Bronchial epithelial cell (primary cell): ENCODE measurements around the gene CRTAP. TPM values are rescaled to one million over a fixed set of nuclear protein-coding genes. Genes with fewer than 3 reads are reported as not detected.
"Not testable (repeated sequence)": the region's sequence is repeated elsewhere in the genome, so short reads cannot be mapped to it uniquely, and the experiment has no call there.

Source experiments
- DNase-seq: peaks from one replicate; pipeline ENCODE4 v3.0.0-alpha.2; 2010; ENCODE audit warnings: low read depth
- FAIRE-seq: peaks from 2 replicates; lab custom pipeline; 2011; peaks lifted over from hg19 to GRCh38; lab: Jason Lieb, UNC
- H3K27me3 ChIP-seq: 2 replicates; pipeline ENCODE4 v1.5.1; 2011; ENCODE audit warnings: low read length; ENCODE audit not compliant: control insufficient read depth, insufficient read depth
- H3K36me3 ChIP-seq: 2 replicates; pipeline ENCODE4 v1.5.1; 2011; ENCODE audit warnings: low read length; ENCODE audit not compliant: control insufficient read depth, insufficient read depth
- H3K4me3 ChIP-seq: 2 replicates; pipeline ENCODE4 v1.5.1; 2011; ENCODE audit warnings: mild to moderate bottlenecking, low read depth, low read length, control low read depth
- CTCF ChIP-seq: IDR thresholded peaks from 2 replicates; pipeline ENCODE4 v1.5.1; 2011; ENCODE audit warnings: mild to moderate bottlenecking, moderate library complexity, low read length, control low read depth, inconsistent platforms; ENCODE audit not compliant: insufficient read depth, severe bottlenecking
- total RNA-seq: library from RNA; depleted of rRNA; stranded (reverse); fragments of >200 nt; gene quantifications from 2 replicates; pipeline ENCODE4 v1.2.1, GENCODE V29; 2014

The CRTAP gene
- total RNA-seq, 1 donor from 2014 or later = 155 TPM

GRCh38 chr3:33100229-33100628, 13.6 kb upstream of the CRTAP start:
- Histone ChIP-seq H3K27me3 (no peaks in the 10 kb centered on the region), H3K36me3 (no peaks in the 10 kb centered on the region), H3K4me3 (no peak overlapping the region)
- DNase-seq = no peak
- FAIRE-seq = no peak
- no peak for TF ChIP-seq CTCF

- H3K36me3 ChIP-seq = no peaks in the 10 kb centered on the region
- H3K27me3 ChIP-seq = no peaks in the 10 kb centered on the region
- DNase-seq = no peak
- no peak for TF ChIP-seq CTCF
- no peak overlapping the region for H3K4me3 ChIP-seq
- FAIRE-seq = no peak
Measured at GRCh38 chr3:33103034-33103433, 10.8 kb upstream of the CRTAP start.

- Histone ChIP-seq H3K27me3 (no peaks in the 10 kb centered on the region), H3K4me3 (no peak overlapping the region), H3K36me3 (no peaks in the 10 kb centered on the region)
- no peak for TF ChIP-seq CTCF
- no peak for DNase-seq
- FAIRE-seq = no peak
Measured at GRCh38 chr3:33103480-33103879, 10.3 kb upstream of the CRTAP start.

- DNase-seq (no peak), FAIRE-seq (no peak)
- Histone ChIP-seq H3K4me3 (no peak overlapping the region), H3K27me3 (no peaks in the 10 kb centered on the region), H3K36me3 (no peaks in the 10 kb centered on the region)
- no peak for TF ChIP-seq CTCF
Measured at GRCh38 chr3:33104803-33105202, 9.0 kb upstream of the CRTAP start.

GRCh38 chr3:33105341-33105948, 8.4 kb upstream of the CRTAP start:
- TF ChIP-seq CTCF = no peak
- no peaks in the 10 kb centered on the region for H3K27me3 ChIP-seq
- FAIRE-seq = no peak

GRCh38 chr3:33106854-33107253, 7.0 kb upstream of the CRTAP start:
- H3K27me3 ChIP-seq, DNase-seq, H3K36me3 ChIP-seq, H3K4me3 ChIP-seq, FAIRE-seq: not testable (repeated sequence)

More at GRCh38 chr3:33105341-33105948, 8.4 kb upstream of the CRTAP start:
- no peak overlapping the region for H3K4me3 ChIP-seq
- no peak for DNase-seq
- H3K36me3 ChIP-seq = no peaks in the 10 kb centered on the region
